GM13977 (cell line): ENCODE measurements around the gene GNG5.
"Not testable (repeated sequence)": the region's sequence is repeated elsewhere in the genome, so short reads cannot be mapped to it uniquely, and the experiment has no call there.

Experiments used
- DNase-seq: peaks from one replicate; pipeline ENCODE4 v3.0.0; 2012; ENCODE audit warnings: low spot score
- in situ Hi-C: fragments of 300-500 bp; cut with MboI; formaldehyde crosslinking; loops from one replicate; pipeline ENCODE4 v1.12.0; 2022; ENCODE audit warnings: low sequenced_read_pairs, low pct_unique_long_range_greater_than_20kb, mixed read lengths, inconsistent platforms; ENCODE audit not compliant: unreplicated experiment
- TF ChIP-seq, protein P1 (sequence below): IDR thresholded peaks from 2 replicates; pipeline ENCODE4 v1.5.1; 2012; ENCODE audit warnings: mild to moderate bottlenecking, control low read depth; ENCODE audit not compliant: insufficient read depth; ENCODE audit errors: extremely low read depth, missing control alignments

GNG5 gene

DNA sequence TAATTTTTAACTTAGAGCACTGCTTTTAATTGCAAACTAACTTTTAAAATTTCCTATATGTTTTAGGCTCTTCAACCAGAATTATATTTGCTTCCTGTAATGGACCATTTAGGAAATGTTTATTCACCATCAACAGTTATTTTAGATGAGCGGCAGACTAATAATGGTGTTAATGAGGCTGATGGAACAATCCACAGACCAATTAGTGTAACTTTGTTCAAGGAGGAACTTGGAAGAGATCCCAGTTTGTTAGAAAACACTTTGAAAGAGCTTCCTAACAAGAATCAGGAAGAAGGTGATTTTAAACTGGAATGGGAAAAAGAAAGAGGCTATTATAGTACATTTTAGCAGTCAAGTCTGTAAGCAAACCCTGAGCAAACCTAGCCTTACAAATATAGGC is 19.4 kb upstream of the GNG5 start:
- no peak for DNase-seq
- TF ChIP-seq, protein P1, sequence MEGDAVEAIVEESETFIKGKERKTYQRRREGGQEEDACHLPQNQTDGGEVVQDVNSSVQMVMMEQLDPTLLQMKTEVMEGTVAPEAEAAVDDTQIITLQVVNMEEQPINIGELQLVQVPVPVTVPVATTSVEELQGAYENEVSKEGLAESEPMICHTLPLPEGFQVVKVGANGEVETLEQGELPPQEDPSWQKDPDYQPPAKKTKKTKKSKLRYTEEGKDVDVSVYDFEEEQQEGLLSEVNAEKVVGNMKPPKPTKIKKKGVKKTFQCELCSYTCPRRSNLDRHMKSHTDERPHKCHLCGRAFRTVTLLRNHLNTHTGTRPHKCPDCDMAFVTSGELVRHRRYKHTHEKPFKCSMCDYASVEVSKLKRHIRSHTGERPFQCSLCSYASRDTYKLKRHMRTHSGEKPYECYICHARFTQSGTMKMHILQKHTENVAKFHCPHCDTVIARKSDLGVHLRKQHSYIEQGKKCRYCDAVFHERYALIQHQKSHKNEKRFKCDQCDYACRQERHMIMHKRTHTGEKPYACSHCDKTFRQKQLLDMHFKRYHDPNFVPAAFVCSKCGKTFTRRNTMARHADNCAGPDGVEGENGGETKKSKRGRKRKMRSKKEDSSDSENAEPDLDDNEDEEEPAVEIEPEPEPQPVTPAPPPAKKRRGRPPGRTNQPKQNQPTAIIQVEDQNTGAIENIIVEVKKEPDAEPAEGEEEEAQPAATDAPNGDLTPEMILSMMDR = no peak
- in situ Hi-C loops = no loop called here

DNA sequence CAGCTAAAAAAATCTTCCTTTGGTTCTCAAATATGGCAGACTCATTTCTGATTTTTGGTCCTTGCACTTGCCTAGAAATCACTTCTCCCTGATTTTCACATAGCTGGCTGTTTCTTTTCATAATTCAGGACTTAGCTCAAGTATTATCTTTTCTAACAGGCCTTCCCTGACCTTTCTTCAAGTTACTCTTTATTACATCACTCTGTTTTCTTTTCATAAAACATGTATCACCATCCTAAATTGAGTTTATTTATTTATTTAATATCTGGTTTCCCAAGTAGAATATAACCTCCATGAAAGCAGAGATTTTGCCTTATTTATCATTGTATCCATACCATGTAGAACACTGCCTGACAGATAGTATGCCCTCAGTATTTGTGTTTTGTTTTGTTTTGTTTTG is 18.2 kb upstream of the GNG5 start:
- TF ChIP-seq, protein P1 = no peak
- no peak for DNase-seq
- in situ Hi-C loops = no loop called here

DNA sequence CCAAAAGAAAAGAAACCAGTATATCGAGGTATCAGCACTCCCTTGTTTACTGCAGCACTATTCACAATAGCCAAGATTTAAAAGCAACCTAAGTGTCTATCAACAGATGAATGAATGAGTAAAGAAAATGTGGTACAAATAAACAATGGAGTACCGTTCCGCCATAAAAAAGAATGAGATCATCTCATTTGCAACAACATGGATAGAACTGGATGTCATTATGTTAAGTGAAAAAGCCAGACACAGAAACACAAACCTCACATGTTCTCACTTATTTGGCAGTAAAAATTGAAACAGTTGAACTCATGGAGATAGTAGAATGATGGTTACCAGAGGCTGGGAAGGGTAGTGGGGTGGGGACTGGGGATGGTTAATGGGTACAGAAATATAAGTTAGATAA is 4.3 kb upstream of the GNG5 start:
- in situ Hi-C loops = no loop called here
- TF ChIP-seq, protein P1 = no peak
- no peak for DNase-seq

DNA sequence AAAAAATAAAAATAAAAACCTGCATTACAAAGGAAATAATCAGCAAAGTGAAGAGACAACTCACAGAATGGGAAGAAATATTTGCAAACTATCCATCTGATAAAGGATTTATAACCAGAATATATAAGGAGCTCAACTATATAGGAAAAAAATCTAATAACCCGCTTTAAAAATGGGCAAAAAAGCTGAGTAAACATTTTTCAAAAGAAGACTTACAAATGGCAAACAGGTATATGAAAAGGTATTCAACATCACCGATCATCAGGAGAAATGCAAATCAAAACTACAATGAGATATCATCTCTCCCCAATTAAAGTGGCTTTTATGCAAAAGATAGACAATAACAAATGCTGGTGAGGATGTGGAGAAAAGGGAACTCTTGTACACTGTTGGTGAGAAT is 3.8 kb upstream of the GNG5 start:
- DNase-seq = no peak
- TF ChIP-seq, protein P1 = no peak
- in situ Hi-C loops = no loop called here

DNA sequence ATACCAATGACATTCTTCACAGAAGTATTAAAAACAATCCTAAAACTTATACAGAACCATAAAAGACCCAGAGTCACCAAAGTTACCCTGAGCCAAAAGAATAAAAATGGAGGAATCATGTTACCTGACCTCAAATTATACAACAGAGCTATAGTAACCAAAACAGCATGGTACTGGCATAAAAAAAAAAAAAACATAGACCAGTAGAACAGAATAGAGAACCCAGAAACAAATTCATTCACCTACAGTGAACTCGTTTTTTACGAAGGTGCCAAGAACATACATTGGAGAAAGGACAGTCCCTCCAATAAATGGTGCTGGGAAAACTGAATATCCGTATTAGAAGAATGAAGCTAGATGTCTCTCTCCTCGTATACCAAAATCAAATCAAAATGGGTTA is 2.6 kb upstream of the GNG5 start:
- DNase-seq = no peak
- in situ Hi-C loops = no loop called here
- TF ChIP-seq, protein P1 = no peak

DNA sequence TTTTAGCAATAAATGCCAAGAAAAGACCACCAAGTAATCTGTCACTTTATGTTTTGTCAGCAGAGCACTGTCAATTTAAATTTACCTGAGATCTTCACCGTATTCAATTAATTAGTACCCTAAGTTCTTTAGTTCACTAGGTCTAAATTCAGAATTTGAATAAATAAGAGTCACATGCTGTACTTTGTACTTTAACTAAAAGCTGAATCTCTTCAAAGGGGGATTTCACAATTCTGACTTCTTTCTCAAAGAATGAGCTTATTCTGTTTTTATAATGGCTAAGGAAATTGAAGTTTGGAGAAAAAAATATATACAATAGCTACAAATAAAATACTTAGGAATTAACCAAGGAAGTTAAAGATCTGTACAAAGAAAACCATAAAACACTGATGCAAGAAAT is 2.1 kb upstream of the GNG5 start:
- no peak for DNase-seq
- in situ Hi-C loops = no loop called here
- TF ChIP-seq, protein P1 = no peak

DNA sequence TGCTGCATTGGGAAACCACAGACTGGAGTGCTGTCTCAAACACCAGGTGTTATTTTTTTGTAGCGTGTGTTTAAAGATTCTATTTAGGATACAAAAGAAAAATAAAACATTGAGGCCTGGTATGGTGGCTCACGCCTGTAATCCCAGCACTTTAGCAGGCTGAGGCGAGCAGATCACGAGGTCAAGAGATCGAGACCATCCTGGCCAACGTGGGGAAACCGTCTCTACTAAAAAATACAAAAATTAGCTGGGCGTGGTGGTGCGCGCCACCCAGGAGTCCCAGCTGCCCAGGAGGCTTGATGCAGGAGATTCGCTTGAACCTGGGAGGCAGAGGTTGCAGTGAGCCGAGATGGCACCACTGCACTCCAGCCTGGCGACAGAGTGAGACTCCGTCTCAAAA is 1.5 kb upstream of the GNG5 start:
- in situ Hi-C loops, DNase-seq: not testable (repeated sequence)
